CD14-positive monocyte (primary cell): ENCODE results near the gene FAF1. TPM values are rescaled to one million over a fixed set of nuclear protein-coding genes. Genes with fewer than 3 reads are reported as not detected.

ENCODE experiments used
- DNase-seq, 3 donors: peaks; one replicate each; pipeline ENCODE4 v3.0.0-alpha.2; 2011 to 2022
- H2AFZ ChIP-seq: 2 replicates; pipeline ENCODE4 v1.6.0; 2012; ENCODE audit warnings: mild to moderate bottlenecking, low read depth, low read length, inconsistent platforms; ENCODE audit not compliant: insufficient read depth, poor library complexity, severe bottlenecking
- H3K27ac ChIP-seq, 2 donors: 1 replicate in 1 of 2; 2 replicates in 1 of 2; pipeline ENCODE4 v1.5.1; 2012 to 2013; ENCODE audit warnings: low read length in 2 of 2, control low read depth in 1 of 2, inconsistent platforms in 1 of 2, low read depth in 1 of 2, mild to moderate bottlenecking in 1 of 2
- H3K27me3 ChIP-seq, 2 donors: one replicate each; pipeline versions ENCODE4 v1.6.0 to v1.6.1; 2011 to 2013; ENCODE audit warnings: low read length in 2 of 2; ENCODE audit not compliant: control insufficient read depth in 2 of 2, insufficient read depth in 2 of 2
- H3K36me3 ChIP-seq, 2 donors: replicated peaks in 1 of 2; 1 replicate in 1 of 2; 2 replicates in 1 of 2; pipeline versions ENCODE4 v1.5.1 to v1.6.1; 2012 to 2013; ENCODE audit warnings: low read length in 2 of 2, control low read depth in 1 of 2, inconsistent platforms in 1 of 2, mild to moderate bottlenecking in 1 of 2; ENCODE audit not compliant: insufficient read depth in 2 of 2, control insufficient read depth in 1 of 2
- H3K4me1 ChIP-seq, 2 donors: 1 replicate in 1 of 2; 2 replicates in 1 of 2; pipeline versions ENCODE4 v1.5.1 to v1.6.1; 2012 to 2013; ENCODE audit warnings: low read length in 2 of 2, control low read depth in 1 of 2, inconsistent platforms in 1 of 2, mild to moderate bottlenecking in 1 of 2, moderate library complexity in 1 of 2; ENCODE audit not compliant: insufficient read depth in 2 of 2, control insufficient read depth in 1 of 2
- H3K4me2 ChIP-seq: replicated peaks from 2 replicates; pipeline ENCODE3; 2012; ENCODE audit warnings: low read length, moderate library complexity, mild to moderate bottlenecking; ENCODE audit not compliant: poor library complexity, severe bottlenecking; ENCODE audit errors: extremely low read depth
- H3K4me3 ChIP-seq, 3 experiments: fragments of 200-600 bp in 1 of 3; sonication (generic) in 1 of 3; replicated peaks in 1 of 3; 1 replicate in 2 of 3; 2 replicates in 1 of 3; pipeline ENCODE4 v1.5.1; 2011 to 2013; ENCODE audit warnings: low read length in 3 of 3, mild to moderate bottlenecking in 3 of 3, control low read depth in 2 of 3, low read depth in 2 of 3, inconsistent platforms in 1 of 3, moderate library complexity in 1 of 3
- H3K79me2 ChIP-seq: 2 replicates; pipeline ENCODE4 v1.6.0; 2012; ENCODE audit warnings: mild to moderate bottlenecking, control low read depth, inconsistent platforms, low read length, moderate library complexity; ENCODE audit not compliant: insufficient read depth
- H3K9ac ChIP-seq: 2 replicates; pipeline ENCODE4 v1.6.0; 2017; ENCODE audit warnings: low read length, mild to moderate bottlenecking; ENCODE audit not compliant: insufficient read depth, poor library complexity, severe bottlenecking
- H3K9me3 ChIP-seq, 2 donors: replicated peaks in 1 of 2; 1 replicate in 1 of 2; 2 replicates in 1 of 2; pipeline versions ENCODE4 v1.5.1 to v1.6.1; 2012 to 2013; ENCODE audit warnings: low read length in 2 of 2, control low read depth in 1 of 2; ENCODE audit not compliant: control insufficient read depth in 1 of 2, insufficient read depth in 1 of 2
- H4K20me1 ChIP-seq: 2 replicates; pipeline ENCODE4 v1.6.0; 2012; ENCODE audit warnings: mild to moderate bottlenecking, low read length, control low read depth, moderate library complexity; ENCODE audit not compliant: insufficient read depth
- H3K27ac Mint-ChIP-seq, 7 donors: one replicate each; pipeline ENCODE4 v1.8.0; 2020; ENCODE audit warnings: mild to moderate bottlenecking in 7 of 7, mixed read lengths in 7 of 7, moderate library complexity in 6 of 7, inconsistent platforms in 2 of 7
- H3K27me3 Mint-ChIP-seq, 3 donors: one replicate each; pipeline ENCODE4 v1.8.0; 2021 to 2022; ENCODE audit warnings: low read depth in 3 of 3, mild to moderate bottlenecking in 3 of 3, mixed read lengths in 3 of 3, moderate library complexity in 3 of 3, inconsistent platforms in 1 of 3
- H3K36me3 Mint-ChIP-seq, 2 donors: one replicate each; pipeline ENCODE4 v1.8.0; 2020; ENCODE audit warnings: mixed read lengths in 2 of 2, inconsistent platforms in 1 of 2, mild to moderate bottlenecking in 1 of 2
- H3K4me1 Mint-ChIP-seq: one replicate; pipeline ENCODE4 v1.8.0; 2020; ENCODE audit warnings: mild to moderate bottlenecking, mixed read lengths
- H3K4me3 Mint-ChIP-seq, 2 donors: one replicate each; pipeline ENCODE4 v1.8.0; 2020; ENCODE audit warnings: mild to moderate bottlenecking in 2 of 2, mixed read lengths in 2 of 2, moderate library complexity in 1 of 2
- H3K9me3 Mint-ChIP-seq, 7 donors: one replicate each; pipeline ENCODE4 v1.8.0; 2020 to 2022; ENCODE audit warnings: mixed read lengths in 7 of 7, mild to moderate bottlenecking in 6 of 7, moderate library complexity in 6 of 7, inconsistent platforms in 2 of 7
- WGBS: methylation state at CpG from one replicate; pipeline ENCODE4 v1.1.5; 2013; ENCODE audit warnings: missing lambda C conversion rate; ENCODE audit not compliant: insufficient coverage; 5-methylcytosine and 5-hydroxymethylcytosine counted together
- intact Hi-C, 2 donors: fragments of 100-400 bp; cut with micrococcal nuclease; formaldehyde crosslinking; loops; one replicate each; pipeline versions ENCODE4 v1.15.0 to v1.15.1; 2023
- polyA plus RNA-seq, 3 donors: library from polyadenylated mRNA; depleted of rRNA in 1 of 3; unstranded in 2 of 3; stranded (reverse) in 1 of 3; fragments of 300-500 nt in 2 of 3; fragments of >200 nt in 1 of 3; fragmentation: Illumina TruSeq in 2 of 3; gene quantifications; 1 replicate in 2 of 3; 2 replicates in 1 of 3; pipeline ENCODE4 v1.2.3, GENCODE V29; 2012 to 2021
- small RNA-seq: library from RNA; depleted of rRNA; stranded (forward); fragments of <200 nt; gene quantifications from one replicate; pipeline ENCODE3, GENCODE V24; 2012; ENCODE audit warnings: low read depth; ENCODE audit not compliant: insufficient read length
- TF ChIP-seq, protein P1 (sequence below): fragments of 200-600 bp; IDR thresholded peaks from one replicate; pipeline ENCODE4 v1.8.0; 2022; ENCODE audit warnings: antibody characterized with exemption, mild to moderate bottlenecking

Gene FAF1
- polyA plus RNA-seq, 3 donors: 11.4 to 29.6 (median 16.9) TPM

DNA sequence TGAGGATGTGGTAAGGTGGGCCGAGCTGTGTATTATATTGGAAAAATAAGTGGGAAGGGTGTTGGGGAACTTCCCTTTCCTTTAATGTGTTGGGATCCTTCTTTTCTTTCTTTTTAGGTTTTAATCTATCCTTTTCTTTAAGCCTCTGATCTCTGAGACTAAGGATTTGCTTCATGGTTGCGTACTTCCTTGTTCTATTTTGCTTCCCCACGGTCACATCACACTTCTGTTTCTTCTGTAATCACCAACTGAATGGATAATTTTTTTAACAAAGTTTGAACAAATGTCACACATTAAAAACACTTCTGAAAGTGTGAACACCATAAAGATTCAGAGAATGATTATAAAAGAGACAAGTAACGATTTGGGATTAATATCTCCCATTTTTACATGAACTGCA, 554.3 kb downstream of the FAF1 start:
- H4K20me1 ChIP-seq: no peaks in the 10 kb centered on the region

DNA sequence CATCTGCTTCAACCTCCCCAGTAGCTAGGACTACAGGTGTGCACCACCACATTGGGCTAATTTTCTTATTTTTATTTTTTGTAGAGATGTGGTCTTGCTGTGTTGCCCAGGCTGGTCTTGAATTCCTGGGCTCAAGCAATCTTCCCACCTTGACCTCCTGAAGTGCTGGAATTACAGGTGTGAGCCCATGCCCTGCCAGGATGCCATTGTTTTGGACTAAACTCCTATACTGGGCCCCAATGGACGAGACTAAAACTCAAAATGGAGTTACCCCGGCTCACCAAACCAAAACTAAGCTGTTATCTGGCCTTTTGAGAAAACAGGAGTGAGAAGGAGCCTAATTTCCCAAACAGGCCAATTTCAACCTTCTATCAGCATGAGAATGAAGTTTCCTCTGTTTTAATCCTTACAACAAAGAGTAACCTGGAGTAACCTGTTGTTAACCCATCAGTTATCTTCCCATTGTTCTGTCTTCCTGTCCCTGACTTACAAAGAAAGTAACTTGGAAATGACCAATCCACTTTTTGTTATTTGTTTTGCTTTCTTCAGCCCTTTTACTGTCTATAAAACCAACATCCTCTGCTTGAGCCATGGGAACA, 566.4 kb downstream of the FAF1 start:
- Histone ChIP-seq H3K36me3 (no peaks in the 10 kb centered on the region), H3K4me1 (no peaks in the 10 kb centered on the region), H3K27ac (no peak overlapping the region), H3K9me3 (peaks cover 4% of the 10 kb centered on the region in 2 donors), H3K4me2 (no peak overlapping the region), H3K9ac (no peak overlapping the region), H4K20me1 (no peaks in the 10 kb centered on the region), H3K4me3 (no peak overlapping the region), H3K27me3 (peaks cover 2 to 3% of the 10 kb centered on the region in 2 donors), H3K79me2 (no peaks in the 10 kb centered on the region), H2AFZ (no peak overlapping the region)
- Mint-ChIP-seq H3K4me3 (no peak overlapping the region), H3K9me3 (peaks cover 3 to 16% (median 8%) of the 10 kb centered on the region in 7 donors), H3K36me3 (no peaks in the 10 kb centered on the region), H3K4me1 (no peaks in the 10 kb centered on the region), H3K27me3 (peaks cover 8 to 13% (median 10%) of the 10 kb centered on the region in 3 donors), H3K27ac (no peak overlapping the region)
- TF ChIP-seq, protein P1, sequence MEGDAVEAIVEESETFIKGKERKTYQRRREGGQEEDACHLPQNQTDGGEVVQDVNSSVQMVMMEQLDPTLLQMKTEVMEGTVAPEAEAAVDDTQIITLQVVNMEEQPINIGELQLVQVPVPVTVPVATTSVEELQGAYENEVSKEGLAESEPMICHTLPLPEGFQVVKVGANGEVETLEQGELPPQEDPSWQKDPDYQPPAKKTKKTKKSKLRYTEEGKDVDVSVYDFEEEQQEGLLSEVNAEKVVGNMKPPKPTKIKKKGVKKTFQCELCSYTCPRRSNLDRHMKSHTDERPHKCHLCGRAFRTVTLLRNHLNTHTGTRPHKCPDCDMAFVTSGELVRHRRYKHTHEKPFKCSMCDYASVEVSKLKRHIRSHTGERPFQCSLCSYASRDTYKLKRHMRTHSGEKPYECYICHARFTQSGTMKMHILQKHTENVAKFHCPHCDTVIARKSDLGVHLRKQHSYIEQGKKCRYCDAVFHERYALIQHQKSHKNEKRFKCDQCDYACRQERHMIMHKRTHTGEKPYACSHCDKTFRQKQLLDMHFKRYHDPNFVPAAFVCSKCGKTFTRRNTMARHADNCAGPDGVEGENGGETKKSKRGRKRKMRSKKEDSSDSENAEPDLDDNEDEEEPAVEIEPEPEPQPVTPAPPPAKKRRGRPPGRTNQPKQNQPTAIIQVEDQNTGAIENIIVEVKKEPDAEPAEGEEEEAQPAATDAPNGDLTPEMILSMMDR: no peak
- no CpG with 5 or more reads among the region's 2 CpGs for WGBS
- intact Hi-C loops: no loop called here
- no peak for DNase-seq

More for the DNA sequence above, 554.3 kb downstream of the FAF1 start:
- Histone ChIP-seq H3K27me3 (peaks cover 5 to 16% of the 10 kb centered on the region in 2 donors), H3K27ac (no peak overlapping the region), H3K4me1 (no peaks in the 10 kb centered on the region), H3K36me3 (no peaks in the 10 kb centered on the region), H3K4me3 (no peak overlapping the region), H3K4me2 (no peak overlapping the region), H3K79me2 (no peaks in the 10 kb centered on the region), H3K9ac (no peak overlapping the region), H2AFZ (no peak overlapping the region), H3K9me3 (peaks cover 5 to 8% of the 10 kb centered on the region in 2 donors)
- H3K27ac Mint-ChIP-seq: no peak overlapping the region
- H3K4me1 Mint-ChIP-seq: no peaks in the 10 kb centered on the region
- 100% methylated on average over 1 of the region's 4 CpGs for WGBS
- peaks cover 3 to 32% (median 19%) of the 10 kb centered on the region in 7 donors for H3K9me3 Mint-ChIP-seq
- DNase-seq: no peak
- peaks cover 15 to 37% (median 23%) of the 10 kb centered on the region in 3 donors for H3K27me3 Mint-ChIP-seq
- no peaks in the 10 kb centered on the region for H3K36me3 Mint-ChIP-seq
- TF ChIP-seq, protein P1: no peak
- intact Hi-C loops: no loop called here
- H3K4me3 Mint-ChIP-seq: no peak overlapping the region

Small RNAs within 50 kb of the gene (small RNA-seq; reads per million reads assigned to genes)
- not detected for gene RNU6-1026P

Other genes starting within 250 kb of the FAF1 start
- 1 to 10 TPM; 5.3 to 9.9 (median 7.4) TPM for gene CDKN2C, start 10.0 kb upstream of the FAF1 start, polyA plus RNA-seq
- not detected for gene C1orf185, start 142.0 kb upstream of the FAF1 start, polyA plus RNA-seq